DMS 273 (cell line): ENCODE results near the gene HTR1B.

Source experiments
- DNase-seq: peaks from one replicate; lab custom pipeline; 2025; ENCODE audit not compliant: unreplicated experiment; lab: John Stamatoyannopoulos, UW

Gene HTR1B, protein sequence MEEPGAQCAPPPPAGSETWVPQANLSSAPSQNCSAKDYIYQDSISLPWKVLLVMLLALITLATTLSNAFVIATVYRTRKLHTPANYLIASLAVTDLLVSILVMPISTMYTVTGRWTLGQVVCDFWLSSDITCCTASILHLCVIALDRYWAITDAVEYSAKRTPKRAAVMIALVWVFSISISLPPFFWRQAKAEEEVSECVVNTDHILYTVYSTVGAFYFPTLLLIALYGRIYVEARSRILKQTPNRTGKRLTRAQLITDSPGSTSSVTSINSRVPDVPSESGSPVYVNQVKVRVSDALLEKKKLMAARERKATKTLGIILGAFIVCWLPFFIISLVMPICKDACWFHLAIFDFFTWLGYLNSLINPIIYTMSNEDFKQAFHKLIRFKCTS

DNA sequence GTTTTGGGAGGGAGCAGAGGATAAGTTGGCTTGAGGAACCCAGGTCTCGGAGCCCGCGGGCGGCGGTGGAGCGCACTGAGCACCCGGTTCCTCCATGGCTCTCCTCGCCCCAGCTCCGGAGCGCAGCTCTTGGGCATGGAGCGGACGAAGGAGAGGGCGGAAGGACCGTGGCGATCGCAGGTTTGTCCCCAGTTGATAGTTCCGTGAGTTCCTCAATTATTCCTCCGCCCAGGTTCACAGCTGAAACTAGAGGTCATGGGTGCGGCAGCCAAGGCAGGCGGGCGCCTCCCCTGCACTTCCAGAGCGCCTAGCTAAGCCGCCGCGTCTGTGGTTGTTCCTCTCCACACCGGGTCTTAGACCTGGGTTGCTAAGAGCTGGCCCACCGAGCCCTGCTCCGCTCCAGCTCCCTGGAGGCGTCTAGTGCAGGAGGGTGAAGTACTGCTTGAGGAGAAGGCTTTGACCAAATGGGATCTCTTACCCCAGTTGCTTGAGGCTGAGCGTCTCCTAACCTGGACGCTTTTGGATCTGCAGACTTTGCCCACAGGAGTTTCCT lies at the start of gene HTR1B:
Gene HTR1B, minus strand, starts transcription at position 184 of the 553 bp plus-strand sequence. Its CDS starts 88 bp downstream, at position 96.
- peak; percentile 2 for DNase-seq

DNA sequence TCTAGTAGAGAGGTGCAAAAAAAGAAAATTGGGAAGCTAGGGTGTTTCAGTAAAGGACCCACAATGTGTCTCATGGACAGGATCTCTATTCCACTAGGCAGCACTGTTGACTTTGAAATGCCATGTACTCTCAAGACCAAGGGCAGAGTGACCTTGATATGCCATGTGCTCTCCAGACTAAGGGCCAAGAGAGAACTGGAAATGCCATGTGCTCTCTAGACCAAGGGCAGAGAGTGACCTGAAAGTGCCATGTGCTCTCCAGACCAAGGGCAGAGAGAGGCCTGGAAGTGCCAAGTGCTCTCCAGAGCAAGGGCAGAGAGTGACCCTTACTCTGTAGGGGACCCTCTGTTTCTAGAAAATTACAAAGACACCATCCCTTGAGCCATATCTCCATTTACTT lies 49.3 kb upstream of the HTR1B start:
- no peak for DNase-seq

DNA sequence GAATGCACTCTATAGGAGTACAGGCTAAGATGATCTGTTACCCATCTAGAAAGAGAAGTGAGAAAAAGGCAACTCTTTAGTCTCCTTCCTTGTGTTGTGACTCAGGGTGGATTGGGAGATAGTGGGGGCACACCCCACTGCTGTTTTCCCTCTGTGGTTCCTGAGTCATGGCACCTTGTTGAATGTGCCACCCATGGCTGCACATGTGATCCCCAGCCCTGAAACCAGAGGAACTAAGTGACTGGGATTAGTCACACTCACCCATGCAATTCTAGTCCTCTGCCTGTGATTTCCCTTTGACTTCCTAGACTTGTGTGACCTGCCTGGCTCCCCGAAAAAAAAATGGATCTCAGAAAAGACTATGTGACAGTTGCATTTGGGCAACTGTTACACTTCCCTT lies 48.6 kb upstream of the HTR1B start:
- no peak for DNase-seq

DNA sequence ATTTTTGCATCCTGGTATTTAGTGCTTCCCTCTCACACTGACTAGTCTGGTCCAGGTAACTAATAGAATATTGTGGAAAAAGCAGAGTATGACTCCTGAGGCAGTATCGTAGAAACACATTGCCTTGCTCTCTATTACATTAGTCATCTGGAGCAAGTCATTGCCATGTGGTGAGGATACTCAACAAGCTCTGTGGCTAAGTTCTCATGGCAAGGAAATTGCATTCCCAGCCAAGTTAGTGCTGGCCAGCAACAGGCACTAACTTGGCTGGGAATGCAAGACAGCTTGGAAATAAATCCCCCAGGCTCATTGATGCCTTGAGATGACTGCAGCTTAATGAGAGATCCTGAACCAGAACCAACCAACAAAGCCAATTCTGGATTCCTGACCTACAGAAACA lies 39.7 kb upstream of the HTR1B start:
- no peak for DNase-seq

DNA sequence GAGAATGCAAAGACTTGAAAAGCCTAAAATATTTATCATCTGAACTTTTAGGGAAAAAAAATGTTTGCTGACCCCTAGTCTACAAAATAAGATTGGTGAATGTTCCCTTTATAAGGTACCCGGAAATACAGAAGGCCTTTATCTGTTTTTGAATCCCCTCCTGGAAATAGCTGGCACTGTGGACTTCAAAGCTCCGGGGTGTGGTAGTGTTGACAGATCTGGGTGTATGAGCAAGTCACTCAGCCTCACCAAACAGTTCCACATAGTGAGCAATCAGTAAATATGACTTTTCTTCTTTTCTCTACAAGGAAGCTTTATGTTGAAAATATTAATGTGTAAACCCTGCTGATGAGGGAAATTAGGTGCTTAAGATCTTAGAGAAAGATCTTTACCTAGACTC lies 29.2 kb upstream of the HTR1B start:
- DNase-seq: no peak

DNA sequence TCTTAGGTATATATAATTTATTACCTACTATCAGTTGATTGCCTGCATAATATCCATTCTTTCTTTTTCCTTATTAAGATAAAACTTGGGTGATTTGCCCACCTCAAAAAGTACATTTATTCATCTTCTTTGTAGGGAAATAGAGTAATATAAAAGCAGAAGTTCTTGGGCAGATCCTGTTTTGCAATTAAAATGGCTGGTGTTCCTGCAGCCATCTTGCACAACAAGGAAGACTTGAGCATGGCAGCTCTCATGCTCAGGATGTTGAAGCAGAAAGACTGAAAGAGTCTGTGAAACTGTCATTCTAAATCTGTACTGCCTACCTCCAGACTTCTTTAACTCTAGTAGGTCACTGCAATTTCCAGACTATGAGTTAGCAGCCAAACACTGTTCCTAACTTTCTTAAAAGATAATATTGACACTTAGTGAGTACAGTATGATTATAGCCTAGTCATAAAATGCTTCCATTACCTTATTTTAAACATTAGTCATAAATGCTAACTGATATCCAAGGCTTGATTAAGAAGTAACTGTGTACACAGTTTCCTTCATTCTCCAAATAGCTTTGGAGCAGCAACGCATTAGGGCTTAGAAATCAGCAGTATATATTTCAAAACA lies 24.6 kb upstream of the HTR1B start:
- no peak for DNase-seq

GRCh38 chr6:77482981-77483380 lies 19.7 kb upstream of the HTR1B start:
- no peak for DNase-seq

DNA sequence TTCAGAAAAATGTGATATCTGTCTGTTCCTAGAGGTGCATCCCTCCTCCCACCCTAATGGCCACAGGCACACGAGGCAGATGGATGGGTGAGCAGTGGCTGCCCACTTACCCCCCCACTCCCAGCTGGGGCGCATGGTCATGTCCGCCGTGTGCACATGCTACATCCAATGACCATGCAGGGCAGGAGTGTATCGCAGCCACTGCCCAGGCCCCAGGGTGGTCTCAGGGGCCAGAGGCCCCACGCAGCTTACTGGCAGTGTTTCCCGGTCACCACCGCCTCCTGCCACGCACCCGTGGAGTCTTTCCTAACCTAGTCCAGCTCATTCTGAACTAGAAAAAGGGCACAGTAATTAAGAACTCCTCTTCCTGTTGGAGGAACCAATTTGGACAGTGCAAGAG lies 11.7 kb upstream of the HTR1B start:
- DNase-seq: no peak

DNA sequence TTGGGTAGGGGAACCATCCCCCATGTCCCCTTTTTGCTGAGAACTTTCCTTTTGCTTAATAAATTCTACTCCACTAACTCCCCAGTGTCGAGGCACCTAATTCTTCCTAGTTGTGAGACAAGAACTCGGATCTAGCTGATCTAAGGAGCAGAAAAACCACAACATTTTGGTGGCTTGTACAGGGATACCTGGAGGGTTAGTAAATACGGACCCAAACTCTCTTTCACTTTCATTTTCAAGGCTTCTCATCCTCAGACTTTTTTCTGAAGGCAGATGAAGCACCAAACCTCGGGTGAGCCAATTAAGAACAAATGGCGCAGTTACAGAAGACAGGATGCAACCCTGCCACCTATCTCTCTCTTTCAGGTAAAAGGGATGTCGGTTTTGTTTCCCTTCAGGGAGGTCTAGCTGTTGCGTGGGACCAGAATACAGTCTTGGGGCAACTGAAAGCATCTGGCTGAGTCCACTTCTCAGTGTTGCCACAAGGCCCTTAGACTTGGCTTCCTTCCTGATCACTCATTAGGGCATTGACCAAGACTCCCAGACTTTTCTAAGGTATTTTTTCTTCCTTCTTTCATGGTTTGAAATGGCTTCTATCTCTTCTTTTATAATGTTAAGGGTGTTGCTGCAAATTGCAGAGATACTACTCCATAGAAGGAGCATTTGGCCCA lies 11.1 kb upstream of the HTR1B start:
- no peak for DNase-seq

- no peak for DNase-seq
These were observed 7.7 kb upstream of the HTR1B start for GRCh38 chr6:77470983-77471382.

- no peak for DNase-seq
These were observed 5.6 kb upstream of the HTR1B start for GRCh38 chr6:77468939-77469338.

GRCh38 chr6:77466451-77467437 lies 3.5 kb upstream of the HTR1B start:
- peak; percentile 12 for DNase-seq

DNA sequence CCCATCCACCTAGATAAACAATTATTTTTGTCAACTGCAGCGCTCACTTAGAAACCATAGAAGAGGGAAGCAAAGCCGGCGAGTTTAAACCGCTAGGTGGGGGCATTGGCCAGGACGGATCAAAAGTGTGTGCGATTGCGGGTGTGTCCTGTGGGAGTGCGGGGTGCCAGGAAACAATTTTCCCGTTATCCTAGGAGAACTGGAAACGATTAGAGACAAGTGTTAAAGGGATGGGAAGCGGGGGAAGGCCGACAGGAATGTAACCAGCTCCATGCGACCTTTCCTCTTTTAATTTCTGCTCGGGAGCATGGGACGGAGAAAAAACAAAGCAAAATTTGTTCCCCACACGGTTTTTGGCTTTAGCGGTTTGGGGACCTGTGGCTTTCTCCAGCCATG lies 2.8 kb upstream of the HTR1B start:
- DNase-seq: peak; percentile 63

DNA sequence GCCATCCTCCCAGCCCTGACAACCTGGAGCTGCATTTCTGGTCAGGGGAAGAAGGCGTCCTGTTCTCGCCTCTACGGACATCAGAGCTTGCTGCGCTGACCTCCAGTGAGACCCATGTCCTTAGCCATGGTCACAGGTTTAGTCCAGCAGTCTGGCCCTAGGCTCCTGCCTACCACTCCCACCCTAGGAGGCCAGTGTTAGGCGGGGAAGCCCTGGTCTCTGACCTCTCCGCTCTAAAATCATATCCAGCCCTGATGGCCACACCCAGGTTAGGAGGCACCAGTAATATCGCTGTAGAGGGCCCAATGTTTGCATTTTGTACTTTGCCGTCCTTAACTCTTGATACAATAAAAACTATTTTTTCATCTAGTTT lies 1.2 kb upstream of the HTR1B start:
- no peak for DNase-seq

DNA sequence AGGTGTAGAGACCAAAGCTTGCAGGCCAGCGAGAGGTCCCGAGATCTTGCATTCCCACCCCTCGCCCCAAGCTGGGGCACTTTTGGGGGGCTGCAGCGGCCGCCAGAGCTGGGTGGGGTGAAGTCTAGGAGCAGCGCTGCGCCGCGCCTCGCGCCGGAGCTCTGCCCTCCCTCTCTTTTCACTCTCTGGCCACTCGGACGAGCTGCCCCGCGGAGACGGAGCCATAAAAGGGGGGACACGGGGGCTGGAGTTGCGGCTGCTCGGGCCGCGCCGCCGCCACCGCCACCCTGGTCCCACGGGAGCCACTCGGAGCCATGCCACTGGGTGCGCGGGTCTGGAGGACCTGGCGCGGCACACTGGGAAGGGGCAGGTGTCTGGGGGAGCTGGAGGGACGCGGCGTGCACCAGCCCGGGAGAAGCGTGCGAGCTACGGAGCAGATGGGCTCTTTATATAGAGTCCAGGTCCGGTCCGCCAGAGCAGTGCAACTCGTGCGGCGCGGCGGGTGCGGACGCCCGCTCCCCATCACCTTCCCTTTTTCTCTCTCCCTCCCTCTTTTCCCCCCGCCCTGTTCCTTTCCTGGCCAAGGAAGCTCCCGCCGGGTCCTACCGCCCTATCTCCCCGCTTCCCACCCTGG lies 687 bp upstream of the HTR1B start:
- no peak for DNase-seq

DNA sequence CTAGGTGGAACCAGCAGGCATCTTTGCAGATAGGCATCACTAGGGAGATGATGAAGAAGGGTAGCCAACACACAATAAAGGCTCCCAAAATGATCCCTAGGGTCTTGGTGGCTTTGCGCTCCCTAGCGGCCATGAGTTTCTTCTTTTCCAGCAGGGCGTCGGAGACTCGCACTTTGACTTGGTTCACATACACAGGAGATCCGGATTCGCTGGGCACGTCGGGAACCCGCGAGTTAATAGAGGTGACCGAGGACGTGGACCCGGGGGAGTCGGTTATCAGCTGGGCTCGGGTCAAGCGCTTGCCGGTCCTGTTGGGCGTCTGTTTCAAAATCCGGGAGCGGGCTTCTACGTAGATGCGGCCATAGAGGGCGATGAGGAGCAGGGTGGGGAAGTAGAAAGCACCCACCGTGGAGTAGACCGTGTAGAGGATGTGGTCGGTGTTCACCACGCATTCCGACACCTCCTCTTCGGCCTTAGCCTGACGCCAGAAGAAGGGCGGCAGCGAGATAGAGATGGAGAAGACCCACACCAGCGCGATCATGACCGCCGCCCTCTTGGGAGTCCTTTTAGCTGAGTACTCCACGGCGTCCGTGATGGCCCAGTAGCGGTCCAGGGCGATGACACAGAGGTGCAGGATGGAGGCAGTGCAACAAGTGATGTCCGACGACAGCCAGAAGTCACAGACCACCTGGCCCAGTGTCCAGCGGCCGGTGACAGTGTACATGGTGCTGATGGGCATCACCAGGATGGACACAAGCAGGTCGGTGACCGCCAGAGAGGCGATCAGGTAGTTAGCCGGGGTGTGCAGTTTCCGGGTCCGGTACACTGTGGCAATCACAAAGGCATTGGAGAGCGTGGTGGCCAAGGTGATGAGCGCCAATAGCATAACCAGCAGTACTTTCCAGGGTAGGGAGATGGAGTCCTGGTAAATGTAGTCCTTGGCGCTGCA lies 658 bp downstream of the HTR1B start:
- DNase-seq: no peak

DNA sequence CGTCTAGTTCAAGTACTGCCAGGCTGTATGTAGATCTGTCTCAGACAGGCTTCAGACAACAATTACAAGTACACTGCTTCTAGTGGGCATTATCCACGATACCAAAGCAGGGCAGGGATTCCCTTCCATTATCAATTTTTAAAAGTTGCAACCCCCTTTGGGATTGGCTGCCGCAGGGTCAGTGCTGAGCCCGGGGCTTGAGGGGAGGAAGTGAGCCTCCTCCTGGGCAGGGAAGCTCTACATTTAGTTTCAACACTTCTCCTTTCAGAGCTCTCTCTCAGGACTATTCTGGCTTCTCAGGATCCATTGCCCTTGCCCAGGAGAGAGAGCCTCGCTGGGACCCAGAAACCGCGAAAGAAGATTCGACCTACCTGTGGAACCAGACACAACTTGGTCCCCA lies 1.5 kb downstream of the HTR1B start:
- no peak for DNase-seq

- DNase-seq: no peak
These were observed 4.9 kb downstream of the HTR1B start for GRCh38 chr6:77458421-77458820.

DNA sequence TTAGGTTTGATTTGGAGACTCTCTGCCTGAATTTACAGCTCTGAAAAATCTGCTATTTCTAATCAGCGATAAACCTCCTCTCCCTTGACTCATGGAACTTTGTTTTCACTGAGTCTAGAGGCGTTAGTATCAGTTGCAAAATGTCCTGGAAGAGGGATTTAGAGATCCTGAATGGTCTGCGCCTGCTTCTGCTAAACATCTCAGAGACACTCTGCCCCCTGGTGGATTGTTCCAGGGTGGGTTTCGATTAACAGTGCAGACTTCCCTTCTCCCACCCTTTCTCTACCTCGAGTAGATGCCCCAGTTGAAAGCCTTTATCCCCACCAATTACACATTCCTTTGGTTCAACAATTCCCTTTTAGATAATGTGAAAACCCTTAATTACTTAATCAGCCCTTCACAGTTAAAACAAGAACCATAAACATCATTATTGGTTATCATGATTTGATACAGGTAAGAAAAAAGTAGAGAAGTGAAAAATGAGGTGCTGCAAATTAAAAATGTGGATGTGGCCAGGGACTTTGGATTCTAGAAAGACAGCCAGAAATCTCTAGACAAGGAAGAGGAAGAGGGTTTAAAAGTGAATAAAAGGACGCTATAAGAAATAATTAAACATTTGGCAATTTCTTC lies 5.5 kb downstream of the HTR1B start:
- peak; percentile 77 for DNase-seq
